Caco-2 (cell line): ENCODE measurements around the gene IL11RA. TPM values are rescaled to one million over a fixed set of nuclear protein-coding genes. Genes with fewer than 3 reads are reported as not detected.

ENCODE experiments used
- BruUV-seq: library from RNA; stranded (reverse); fragments of 400-500 nt; replicated peaks from 2 replicates; lab custom pipeline; 2021; lab: Mats Ljungman, UMichigan
- CTCF ChIA-PET: fragments of 300-600 bp; sonication (Branson Sonifier 250); formaldehyde crosslinking; loops from one replicate; lab custom pipeline; 2022; ENCODE audit warnings: antibody characterized with exemption; lab: Charles Lee
- POLR2A ChIA-PET: fragments of 300-600 bp; sonication (Branson Sonifier 250); formaldehyde crosslinking; loops from one replicate; lab custom pipeline; 2022; ENCODE audit warnings: antibody characterized with exemption; lab: Charles Lee
- DNase-seq, 2 experiments: peaks; one replicate each; pipeline versions ENCODE4 v3.0.0 to v3.0.0-alpha.2; 2020 to 2022
- H3K27me3 ChIP-seq: replicated peaks from 2 replicates; pipeline ENCODE4 v1.6.0; 2011; ENCODE audit warnings: low read length; ENCODE audit not compliant: control insufficient read depth, insufficient read depth
- H3K36me3 ChIP-seq: 2 replicates; pipeline ENCODE4 v1.5.1; 2011; ENCODE audit warnings: low read length; ENCODE audit not compliant: control insufficient read depth, insufficient read depth
- H3K4me1 ChIP-seq: fragments of 250-450 bp; sonication (Bioruptor Pico); 2 replicates; pipeline ENCODE4 v1.5.1; 2020; ENCODE audit warnings: mild to moderate bottlenecking
- H3K4me3 ChIP-seq: 2 replicates; pipeline ENCODE4 v1.5.1; 2011; ENCODE audit warnings: low read depth, mild to moderate bottlenecking, control low read depth, low read length
- H3K9me3 ChIP-seq: fragments of 250-450 bp; sonication (Bioruptor Pico); 2 replicates; pipeline ENCODE4 v1.5.1; 2020; ENCODE audit warnings: mild to moderate bottlenecking, moderate library complexity
- H3K27ac Mint-ChIP-seq: one replicate; pipeline ENCODE4 v1.8.0; 2022; ENCODE audit warnings: mixed read lengths; ENCODE audit not compliant: unreplicated experiment
- H3K27me3 Mint-ChIP-seq: one replicate; pipeline ENCODE4 v1.8.0; 2022; ENCODE audit warnings: mixed read lengths; ENCODE audit not compliant: insufficient read depth, unreplicated experiment
- H3K36me3 Mint-ChIP-seq: one replicate; pipeline ENCODE4 v1.8.0; 2022; ENCODE audit warnings: mild to moderate bottlenecking, mixed read lengths; ENCODE audit not compliant: insufficient read depth, unreplicated experiment
- H3K4me1 Mint-ChIP-seq: one replicate; pipeline ENCODE4 v1.8.0; 2022; ENCODE audit warnings: low read depth, mixed read lengths; ENCODE audit not compliant: unreplicated experiment
- H3K4me3 Mint-ChIP-seq: one replicate; pipeline ENCODE4 v1.8.0; 2022; ENCODE audit warnings: mild to moderate bottlenecking, moderate library complexity, mixed read lengths; ENCODE audit not compliant: unreplicated experiment
- H3K9me3 Mint-ChIP-seq: one replicate; pipeline ENCODE4 v1.8.0; 2022; ENCODE audit warnings: mixed read lengths; ENCODE audit not compliant: unreplicated experiment
- CTCF ChIP-seq, 2 experiments: fragments of 200-600 bp in 1 of 2; IDR thresholded peaks; 1 replicate in 1 of 2; 2 replicates in 1 of 2; pipeline versions ENCODE4 v1.5.1 to v1.8.0; 2011 to 2022; ENCODE audit warnings: antibody characterized with exemption in 1 of 2, control low read depth in 1 of 2, inconsistent platforms in 1 of 2, low read depth in 1 of 2, low read length in 1 of 2, mild to moderate bottlenecking in 1 of 2, moderate library complexity in 1 of 2; ENCODE audit not compliant: insufficient read depth in 1 of 2, severe bottlenecking in 1 of 2, unreplicated experiment in 1 of 2
- intact Hi-C: fragments of 100-400 bp; cut with micrococcal nuclease; formaldehyde crosslinking; loops from one replicate; pipeline ENCODE4 v1.10.0; 2022; ENCODE audit not compliant: unreplicated experiment
- total RNA-seq: library from RNA; stranded (reverse); gene quantifications from 2 replicates; pipeline ENCODE4 v1.2.3, GENCODE V29; 2022

The IL11RA gene
- total RNA-seq, 1 experiment from 2014 or later = 5.6 TPM

GRCh38 chr9:34671307-34671706 lies 19.3 kb downstream of the IL11RA start:
- BruUV-seq = no TSS peak
- Histone ChIP-seq H3K27me3 (no peaks in the 10 kb centered on the region), H3K36me3 (no peaks in the 10 kb centered on the region), H3K4me1 (no peaks in the 10 kb centered on the region), H3K4me3 (no peak overlapping the region), H3K9me3 (no peaks in the 10 kb centered on the region; the same call in 1 of the 2 replicates)
- Mint-ChIP-seq H3K4me1 (no peaks in the 10 kb centered on the region), H3K4me3 (no peak overlapping the region), H3K27ac (no peak overlapping the region), H3K27me3 (no peaks in the 10 kb centered on the region), H3K9me3 (no peaks in the 10 kb centered on the region), H3K36me3 (no peaks in the 10 kb centered on the region)
- intact Hi-C loops = no loop called here
- TF ChIP-seq CTCF (IDR thresholded peaks at IDR 0.05; ENCODE audit: insufficient read depth in 1 of 2, low read depth in 1 of 2, low read length in 1 of 2, severe bottlenecking in 1 of 2, unreplicated experiment in 1 of 2) = no peak
- DNase-seq = no peak
- ChIA-PET CTCF (no interaction called here), POLR2A (no interaction called here)

GRCh38 chr9:34674440-34674839 lies 22.5 kb downstream of the IL11RA start:
- Histone ChIP-seq H3K9me3 (no peaks in the 10 kb centered on the region; the same call in 1 of the 2 replicates), H3K36me3 (no peaks in the 10 kb centered on the region), H3K4me1 (no peaks in the 10 kb centered on the region), H3K4me3 (no peak overlapping the region), H3K27me3 (no peaks in the 10 kb centered on the region)
- H3K27ac Mint-ChIP-seq = no peak overlapping the region
- H3K36me3 Mint-ChIP-seq = no peaks in the 10 kb centered on the region
- TF ChIP-seq CTCF (IDR thresholded peaks at IDR 0.05; ENCODE audit: insufficient read depth in 1 of 2, low read depth in 1 of 2, low read length in 1 of 2, severe bottlenecking in 1 of 2, unreplicated experiment in 1 of 2) = no peak
- POLR2A ChIA-PET = no interaction called here
- H3K4me1 Mint-ChIP-seq = no peaks in the 10 kb centered on the region
- no peak overlapping the region for H3K4me3 Mint-ChIP-seq
- H3K9me3 Mint-ChIP-seq = no peaks in the 10 kb centered on the region
- DNase-seq = no peak
- CTCF ChIA-PET = interaction anchor here (0.5 to 2.9 kb wide), 2 partner anchors 28 to 397 kb away, joined by 5 to 25 read pairs; no protein-coding TSS in a partner anchor
- BruUV-seq = no TSS peak
- H3K27me3 Mint-ChIP-seq = no peaks in the 10 kb centered on the region
- intact Hi-C loops = no loop called here

GRCh38 chr9:34675048-34675714 lies 23.2 kb downstream of the IL11RA start:
- Mint-ChIP-seq H3K4me1 (no peaks in the 10 kb centered on the region), H3K27ac (no peak overlapping the region), H3K36me3 (no peaks in the 10 kb centered on the region), H3K4me3 (no peak overlapping the region), H3K9me3 (no peaks in the 10 kb centered on the region), H3K27me3 (no peaks in the 10 kb centered on the region)
- Histone ChIP-seq H3K9me3 (no peaks in the 10 kb centered on the region; the same call in 1 of the 2 replicates), H3K36me3 (no peaks in the 10 kb centered on the region), H3K4me1 (no peaks in the 10 kb centered on the region), H3K4me3 (no peak overlapping the region), H3K27me3 (no peaks in the 10 kb centered on the region)
- ChIA-PET POLR2A (no interaction called here), CTCF (interaction anchor here (0.6 to 2.9 kb wide), 4 partner anchors 26 to 1886 kb away, joined by 3 to 25 read pairs (median 5); no protein-coding TSS in a partner anchor)
- intact Hi-C loops = loop anchor here (1.0 kb wide), 1 partner anchor 27 kb away; no protein-coding TSS in a partner anchor
- no TSS peak for BruUV-seq
- DNase-seq = peak; percentile 85 to 88
- TF ChIP-seq CTCF (IDR thresholded peaks at IDR 0.05; ENCODE audit: insufficient read depth in 1 of 2, low read depth in 1 of 2, low read length in 1 of 2, severe bottlenecking in 1 of 2, unreplicated experiment in 1 of 2) = peak; percentile 92 to 99
